ENCODE data around the gene KLHL12.

DNA sequence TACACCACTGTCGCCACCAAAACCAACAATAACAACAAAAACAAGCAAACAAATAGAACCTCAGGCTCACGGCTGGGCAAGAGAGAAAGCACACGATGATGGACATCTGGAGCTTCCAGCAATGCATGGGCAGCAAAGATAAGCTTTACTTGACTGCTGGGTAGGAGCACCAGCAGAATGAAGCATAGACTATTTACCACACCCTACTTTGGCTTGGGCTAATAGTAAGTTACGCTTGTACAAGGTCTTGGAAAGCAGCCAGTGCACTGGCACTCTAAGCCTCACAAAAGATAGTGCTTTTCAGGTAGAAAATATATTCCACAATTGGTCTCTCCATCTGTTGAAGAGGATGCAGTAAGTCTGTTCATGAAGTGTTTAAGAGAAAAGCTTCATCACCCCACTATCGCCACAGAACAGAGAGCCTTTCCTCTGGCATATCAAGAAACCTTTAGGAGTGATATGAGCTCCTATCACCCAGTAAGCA, 17.4 kb upstream of the KLHL12 start:
- TF ChIP-seq, protein P1, sequence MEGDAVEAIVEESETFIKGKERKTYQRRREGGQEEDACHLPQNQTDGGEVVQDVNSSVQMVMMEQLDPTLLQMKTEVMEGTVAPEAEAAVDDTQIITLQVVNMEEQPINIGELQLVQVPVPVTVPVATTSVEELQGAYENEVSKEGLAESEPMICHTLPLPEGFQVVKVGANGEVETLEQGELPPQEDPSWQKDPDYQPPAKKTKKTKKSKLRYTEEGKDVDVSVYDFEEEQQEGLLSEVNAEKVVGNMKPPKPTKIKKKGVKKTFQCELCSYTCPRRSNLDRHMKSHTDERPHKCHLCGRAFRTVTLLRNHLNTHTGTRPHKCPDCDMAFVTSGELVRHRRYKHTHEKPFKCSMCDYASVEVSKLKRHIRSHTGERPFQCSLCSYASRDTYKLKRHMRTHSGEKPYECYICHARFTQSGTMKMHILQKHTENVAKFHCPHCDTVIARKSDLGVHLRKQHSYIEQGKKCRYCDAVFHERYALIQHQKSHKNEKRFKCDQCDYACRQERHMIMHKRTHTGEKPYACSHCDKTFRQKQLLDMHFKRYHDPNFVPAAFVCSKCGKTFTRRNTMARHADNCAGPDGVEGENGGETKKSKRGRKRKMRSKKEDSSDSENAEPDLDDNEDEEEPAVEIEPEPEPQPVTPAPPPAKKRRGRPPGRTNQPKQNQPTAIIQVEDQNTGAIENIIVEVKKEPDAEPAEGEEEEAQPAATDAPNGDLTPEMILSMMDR (conservative IDR thresholded peaks at IDR 0.05): no peak
- no peak for TF ChIP-seq EZH2 (IDR thresholded peaks at IDR 0.05; ENCODE audit: low read depth)

Measured in PC-9 (cell line).